ENCODE data around the gene VEZT.

Gene VEZT

DNA sequence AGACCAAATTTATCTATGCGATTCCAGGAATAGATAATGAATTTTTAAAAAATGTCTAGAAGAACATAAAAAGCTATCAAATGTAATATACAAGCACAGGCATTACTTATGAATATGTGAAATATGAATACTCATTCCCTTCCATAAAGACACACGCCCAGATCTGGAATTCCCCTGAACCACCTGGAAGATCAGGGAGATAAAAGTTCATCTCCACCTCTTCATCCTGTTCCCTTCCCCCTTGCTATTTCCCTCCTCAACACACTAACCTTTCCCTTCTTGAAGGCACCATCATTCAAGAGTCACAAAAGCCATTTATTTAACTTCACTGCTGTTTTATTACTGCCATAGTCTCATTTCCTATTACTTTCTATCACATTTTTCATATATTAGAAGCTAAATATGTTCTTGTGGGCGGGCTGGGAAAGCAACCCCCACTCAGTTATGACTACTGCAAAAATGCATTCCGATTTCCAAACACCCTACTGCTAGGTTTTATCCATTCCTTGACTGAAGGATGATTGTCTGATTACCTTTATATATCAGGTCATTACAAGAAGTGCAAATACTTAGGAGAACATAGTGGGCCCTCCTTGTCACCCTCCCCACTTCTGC, 16.4 kb upstream of the VEZT start:
- no peak for DNase-seq

DNA sequence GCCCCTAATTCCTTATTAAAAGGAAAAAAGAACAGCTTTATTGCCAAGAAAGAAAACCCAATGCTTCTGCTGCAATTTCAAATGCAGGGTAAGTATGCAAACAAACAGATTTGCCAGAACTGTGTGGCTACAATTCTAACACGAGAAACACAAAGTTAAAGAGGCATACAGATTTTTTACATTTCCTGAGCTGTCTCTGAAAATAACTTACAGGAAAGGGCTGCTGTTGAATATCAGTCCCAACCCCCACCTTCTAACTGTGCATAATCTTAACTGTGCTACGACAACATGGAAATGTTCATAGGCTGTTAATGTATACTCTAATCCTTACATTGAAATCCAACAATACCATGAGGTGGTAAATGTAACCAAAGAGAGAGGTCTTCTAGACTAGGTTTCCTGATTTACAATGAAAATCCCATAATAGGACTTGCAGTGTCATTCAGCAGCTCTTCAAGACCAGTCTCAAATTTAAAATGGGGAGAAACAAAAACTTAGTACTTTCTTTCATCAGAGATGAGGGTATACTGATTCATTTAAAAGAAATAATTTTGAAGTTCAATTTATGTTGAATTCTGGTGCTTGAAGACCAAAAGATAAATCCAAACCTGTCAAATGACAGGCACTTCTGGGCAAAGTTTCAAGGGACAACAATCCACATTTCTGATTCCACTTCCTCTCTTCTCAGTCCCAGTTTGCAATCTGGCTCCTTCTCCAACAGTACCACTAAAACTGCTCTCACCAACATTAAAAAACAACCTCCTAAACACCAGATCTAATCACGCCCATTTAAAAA, 14.7 kb upstream of the VEZT start:
- no peak for DNase-seq

DNA sequence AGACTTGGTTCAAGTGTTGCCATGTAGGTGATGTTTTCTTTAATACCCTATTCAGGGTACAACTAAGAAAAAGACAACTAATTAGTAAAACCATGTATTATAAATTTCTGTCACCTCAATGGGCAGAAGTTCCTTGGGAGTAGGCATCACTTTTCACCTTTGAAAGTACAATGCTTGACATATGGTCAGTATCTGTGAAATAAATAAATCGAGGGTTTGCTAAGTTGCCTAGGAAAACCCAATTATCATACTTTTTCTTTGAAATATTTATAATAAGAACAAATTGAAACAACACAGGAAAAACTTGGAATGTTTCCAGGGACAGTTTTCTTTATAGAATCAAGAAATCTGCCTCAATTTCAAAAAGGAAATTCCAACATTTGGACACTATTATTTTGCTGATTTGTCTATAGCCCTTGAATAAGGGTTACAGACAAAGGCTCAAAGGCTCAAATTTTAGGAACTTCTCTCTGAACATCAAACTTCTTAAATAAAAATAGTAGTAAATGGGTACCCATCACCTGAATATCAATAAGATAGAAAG, 14.0 kb upstream of the VEZT start:
- DNase-seq: no peak

- no peak for DNase-seq
These were observed 13.3 kb upstream of the VEZT start for GRCh38 chr12:95204141-95204866.

GRCh38 chr12:95205016-95205624, 12.5 kb upstream of the VEZT start:
- no peak for DNase-seq

DNA sequence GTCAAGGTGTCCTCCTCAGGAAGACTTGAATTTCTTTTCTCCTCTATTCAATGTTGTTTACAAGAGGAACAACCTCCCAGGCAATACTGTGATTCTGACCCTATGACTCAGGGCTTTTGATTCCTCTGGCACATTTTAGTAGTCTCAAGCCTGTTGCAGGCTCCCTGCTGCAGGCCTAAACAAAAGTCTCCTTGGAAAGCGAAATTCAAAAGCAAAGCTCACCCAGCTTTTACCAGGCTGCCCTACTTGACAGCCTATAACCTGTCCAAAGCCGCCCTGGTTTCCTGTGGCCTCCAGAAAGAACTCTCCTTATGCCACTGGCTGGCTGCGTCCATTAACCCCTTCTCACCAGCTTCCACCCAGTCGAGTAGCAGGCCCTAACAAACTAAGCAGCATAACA, 11.9 kb upstream of the VEZT start:
- no peak for DNase-seq

GRCh38 chr12:95206916-95207315, 10.7 kb upstream of the VEZT start:
- DNase-seq: no peak

DNA sequence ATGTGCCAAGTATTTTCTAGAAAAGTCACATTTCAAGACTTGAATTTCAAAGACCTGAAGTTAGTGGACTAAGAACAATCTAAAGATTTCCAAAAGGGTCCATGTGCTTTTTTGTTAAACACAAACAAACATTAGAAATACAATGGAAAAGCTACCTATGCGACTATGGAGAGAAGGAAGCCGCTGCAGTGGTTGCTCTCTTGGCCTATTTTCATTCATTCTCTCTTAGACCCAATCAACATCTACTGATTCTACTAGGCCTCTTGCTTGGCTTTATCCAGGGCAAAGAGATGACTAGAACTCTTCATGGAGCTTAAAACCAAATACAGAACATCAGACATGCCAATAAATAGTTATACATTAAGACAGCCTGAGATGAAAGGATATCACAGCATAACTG, 10.2 kb upstream of the VEZT start:
- DNase-seq: no peak

DNA sequence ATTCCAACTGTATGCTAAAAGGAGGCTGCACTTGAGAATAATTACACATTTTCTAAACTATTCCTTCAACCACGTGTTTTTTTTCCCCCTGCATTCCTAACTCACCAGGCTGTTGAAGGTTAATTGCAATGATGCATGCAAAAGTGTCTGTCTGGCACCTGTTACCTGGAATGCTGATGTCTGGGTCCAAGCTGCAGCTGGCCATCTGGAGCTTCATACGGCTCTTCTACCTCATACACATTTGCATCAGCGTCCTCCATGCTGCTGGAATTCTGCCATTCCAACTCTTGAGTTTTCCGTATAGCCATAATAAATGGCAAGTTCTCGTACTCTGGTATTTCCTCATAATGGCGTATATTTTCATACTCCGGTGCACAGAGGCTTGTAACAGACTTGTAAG, 8.9 kb upstream of the VEZT start:
- no peak for DNase-seq

DNA sequence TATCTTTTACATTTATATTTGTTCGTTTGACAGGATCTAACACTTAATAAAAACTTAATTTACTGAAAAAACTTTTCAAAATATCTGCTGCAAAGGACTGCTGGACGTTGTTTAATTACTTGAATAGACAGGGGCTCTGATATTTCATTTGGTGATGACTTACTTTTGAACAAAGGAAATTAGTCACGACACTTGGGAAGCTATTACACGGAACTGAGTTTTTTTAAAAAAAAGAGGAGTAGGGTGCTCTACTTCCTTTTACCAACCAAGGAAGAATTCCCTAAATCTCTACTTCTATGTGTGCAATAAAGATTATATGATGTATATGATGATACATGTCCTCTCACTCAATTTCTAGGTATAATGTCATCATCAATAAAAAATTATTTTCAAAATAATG, 5.0 kb upstream of the VEZT start:
- DNase-seq: no peak

DNA sequence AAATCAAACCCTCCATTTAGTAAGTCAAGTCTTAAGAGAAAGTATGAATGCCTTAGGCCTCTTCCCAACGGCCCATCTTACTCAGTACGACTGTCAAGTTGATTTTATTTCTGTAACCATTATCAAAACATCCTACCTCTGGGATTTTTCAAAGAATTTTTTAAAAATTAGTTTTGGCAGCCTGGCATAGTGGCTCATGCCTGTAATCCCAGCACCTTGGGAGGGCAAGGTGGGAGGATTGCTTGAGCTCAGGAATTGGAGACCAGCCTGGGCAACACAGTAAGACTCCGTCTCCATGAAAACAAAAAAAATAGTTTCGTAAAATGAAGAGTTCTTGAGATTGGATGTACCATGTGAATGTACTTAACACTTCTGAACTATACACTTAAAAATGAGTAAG, 4.5 kb upstream of the VEZT start:
- no peak for DNase-seq

- DNase-seq: no peak
These were observed 3.7 kb upstream of the VEZT start for GRCh38 chr12:95213928-95214327.

DNA sequence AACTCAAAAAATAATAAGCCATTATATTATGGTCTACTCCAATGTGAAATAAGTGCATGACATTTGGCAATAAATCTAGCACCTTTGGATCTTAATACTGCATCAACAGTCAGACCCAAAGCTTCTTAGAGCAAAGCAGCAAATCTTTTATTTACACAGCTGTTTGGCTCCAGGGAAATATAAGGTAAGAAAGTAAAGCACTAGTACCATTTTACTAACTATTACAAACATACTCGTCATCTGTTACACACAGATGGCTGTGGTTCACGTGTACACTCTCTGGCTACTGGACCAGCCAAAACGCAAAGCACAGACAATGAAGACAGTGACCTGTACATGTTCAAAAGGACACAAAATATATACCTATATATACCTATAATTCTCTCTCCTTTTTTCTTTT, 3.1 kb upstream of the VEZT start:
- DNase-seq: no peak

DNA sequence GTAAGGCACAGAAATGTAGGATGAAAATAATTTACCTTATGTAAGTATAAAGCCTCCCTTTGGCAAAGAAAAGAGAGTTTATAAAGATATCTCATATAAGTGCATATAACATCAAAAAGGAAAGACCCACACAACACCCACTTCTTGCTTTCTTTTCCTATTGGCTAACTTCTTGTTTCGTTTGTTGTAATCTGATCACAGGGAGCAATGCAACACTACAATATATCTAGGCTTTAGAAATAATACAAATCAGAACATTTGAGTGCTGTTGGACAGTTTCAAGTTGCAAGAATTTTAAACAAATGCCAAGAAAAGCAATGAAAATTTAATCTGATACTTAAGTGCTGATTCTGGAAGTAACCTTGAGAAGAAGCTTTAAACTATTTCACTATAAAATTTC, 1.7 kb upstream of the VEZT start:
- no peak for DNase-seq

DNA sequence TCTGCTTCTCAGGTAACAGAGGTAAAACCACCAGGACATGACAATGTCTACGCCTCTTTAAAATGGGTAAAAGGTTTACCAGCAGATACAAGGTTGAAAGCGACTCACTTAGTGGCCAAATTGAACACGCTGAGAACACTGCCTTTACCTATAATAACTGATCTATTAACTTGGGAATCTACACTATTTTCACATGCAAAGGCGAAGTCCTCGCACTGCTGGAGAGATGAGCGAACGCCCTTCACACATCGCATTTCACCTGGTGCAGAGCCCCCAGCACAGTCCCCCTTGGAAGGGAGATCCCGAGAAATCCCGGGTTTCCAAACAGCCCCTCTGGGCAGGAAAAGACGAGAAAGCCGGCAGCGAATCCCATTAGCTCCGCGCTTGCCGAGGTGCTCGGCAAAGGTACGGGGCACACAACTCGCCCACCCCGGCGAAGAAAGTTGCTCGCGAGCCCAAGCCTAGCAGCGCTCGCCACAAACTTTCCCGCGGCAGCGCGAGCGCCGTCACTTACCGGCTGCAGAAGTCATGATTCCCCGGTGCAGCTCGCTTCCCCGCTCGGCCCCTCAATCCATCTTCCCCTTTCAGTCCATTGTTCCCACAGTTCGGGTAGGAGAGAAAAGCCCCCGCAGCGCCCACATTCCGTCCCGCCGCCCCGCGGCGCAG, 763 bp upstream of the VEZT start:
- DNase-seq: no peak

DNA sequence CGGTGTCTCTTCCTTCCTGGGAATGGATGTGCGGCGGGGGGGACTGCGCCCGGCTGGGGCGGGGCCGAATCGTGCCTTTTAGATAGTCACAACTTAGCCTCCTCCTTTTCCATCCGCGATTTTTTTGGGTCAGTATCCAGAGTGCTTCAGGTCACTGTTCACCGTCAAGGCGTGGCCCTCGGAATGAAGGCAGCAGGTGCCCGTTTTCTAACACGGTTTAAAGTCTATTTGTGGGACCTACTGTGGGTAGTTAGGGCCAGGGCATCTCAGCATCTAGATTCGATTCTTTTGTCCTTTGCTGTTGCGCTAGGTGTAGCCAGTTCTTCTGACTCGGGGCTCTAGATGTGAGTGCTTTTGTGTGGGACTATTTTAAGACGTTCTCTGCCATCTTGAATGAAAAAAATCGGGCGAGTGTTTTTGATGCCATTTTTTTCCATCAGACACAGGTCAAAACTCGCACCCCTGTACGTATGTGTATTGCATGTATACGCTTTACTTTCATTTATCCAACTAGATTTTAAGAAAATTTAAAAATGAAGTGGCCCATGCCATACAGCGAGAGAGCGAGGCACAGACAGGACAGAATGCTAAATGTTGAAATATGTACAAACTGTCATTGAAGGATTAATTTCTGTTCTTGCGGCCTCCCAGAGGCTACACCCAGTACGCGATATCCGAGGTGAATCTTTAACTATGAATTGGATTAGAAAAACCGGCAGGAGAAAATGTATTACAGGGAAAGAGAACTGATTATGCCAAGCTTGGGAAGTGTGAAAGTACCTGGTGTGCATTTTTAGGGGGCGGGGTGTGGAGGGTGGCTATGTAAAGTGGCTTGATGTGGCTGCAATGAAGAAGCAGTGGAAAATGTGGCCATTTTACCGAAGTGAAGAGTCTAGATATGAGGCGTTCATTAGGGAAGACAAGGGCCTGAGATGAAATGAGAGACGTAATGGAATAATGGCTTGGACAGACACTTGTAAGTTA, 835 bp downstream of the VEZT start:
- DNase-seq: peak; percentile 53

- DNase-seq: no peak
These were observed 2.6 kb downstream of the VEZT start for GRCh38 chr12:95220190-95220589.

- DNase-seq: no peak
These were observed 3.1 kb downstream of the VEZT start for GRCh38 chr12:95220726-95221125.

GRCh38 chr12:95224202-95225170, 6.9 kb downstream of the VEZT start:
- peak; percentile 10 for DNase-seq

- DNase-seq: no peak
These were observed 8.1 kb downstream of the VEZT start for GRCh38 chr12:95225645-95226212.

All from stimulated activated CD4-positive, alpha-beta T cell treated with anti-CD3 and anti-CD28 coated beads, Interleukin-4, amount 100 ng/mL, for 24 hours (primary cell).